Measurements from ENCODE around the gene POU2F3.

POU2F3 gene

GRCh38 chr11:120195601-120196320, 44.2 kb upstream of the POU2F3 start:
- no peak for TF ChIP-seq POLR2AphosphoS5 (IDR thresholded peaks at IDR 0.05; ENCODE audit: low read depth, low read length)
- no peak for TF ChIP-seq SIN3A (IDR thresholded peaks at IDR 0.05; ENCODE audit: borderline replicate concordance, insufficient read depth, low read length)
- TF ChIP-seq TAF1 (IDR thresholded peaks at IDR 0.05; ENCODE audit: borderline replicate concordance, insufficient read depth, low read length), result no peak
- no peak for TF ChIP-seq REST (IDR thresholded peaks at IDR 0.05; ENCODE audit: insufficient read depth in 1 of 2, low read depth in 2 of 2, low read length in 2 of 2)
- TF ChIP-seq FOXP2 (optimal IDR thresholded peaks at IDR 0.05; ENCODE audit: borderline replicate concordance, extremely low read depth, extremely low read length, insufficient read depth), result no peak

GRCh38 chr11:120196826-120197225, 43.1 kb upstream of the POU2F3 start:
- TF ChIP-seq REST (IDR thresholded peaks at IDR 0.05; ENCODE audit: insufficient read depth in 1 of 2, low read depth in 2 of 2, low read length in 2 of 2), result no peak
- no peak for TF ChIP-seq TAF1 (IDR thresholded peaks at IDR 0.05; ENCODE audit: borderline replicate concordance, insufficient read depth, low read length)
- no peak for TF ChIP-seq SIN3A (IDR thresholded peaks at IDR 0.05; ENCODE audit: borderline replicate concordance, insufficient read depth, low read length)
- TF ChIP-seq FOXP2 (optimal IDR thresholded peaks at IDR 0.05; ENCODE audit: borderline replicate concordance, extremely low read depth, extremely low read length, insufficient read depth), result no peak
- no peak for TF ChIP-seq POLR2AphosphoS5 (IDR thresholded peaks at IDR 0.05; ENCODE audit: low read depth, low read length)

GRCh38 chr11:120197251-120197891, 42.6 kb upstream of the POU2F3 start:
- no peak for TF ChIP-seq REST (IDR thresholded peaks at IDR 0.05; ENCODE audit: insufficient read depth in 1 of 2, low read depth in 2 of 2, low read length in 2 of 2)
- no peak for TF ChIP-seq FOXP2 (optimal IDR thresholded peaks at IDR 0.05; ENCODE audit: borderline replicate concordance, extremely low read depth, extremely low read length, insufficient read depth)
- no peak for TF ChIP-seq TAF1 (IDR thresholded peaks at IDR 0.05; ENCODE audit: borderline replicate concordance, insufficient read depth, low read length)
- TF ChIP-seq SIN3A (IDR thresholded peaks at IDR 0.05; ENCODE audit: borderline replicate concordance, insufficient read depth, low read length), result no peak
- TF ChIP-seq POLR2AphosphoS5 (IDR thresholded peaks at IDR 0.05; ENCODE audit: low read depth, low read length), result no peak

- TF ChIP-seq FOXP2 (optimal IDR thresholded peaks at IDR 0.05; ENCODE audit: borderline replicate concordance, extremely low read depth, extremely low read length, insufficient read depth) (no peak), REST (IDR thresholded peaks at IDR 0.05; ENCODE audit: insufficient read depth in 1 of 2, low read depth in 2 of 2, low read length in 2 of 2) (no peak), POLR2AphosphoS5 (IDR thresholded peaks at IDR 0.05; ENCODE audit: low read depth, low read length) (no peak), TAF1 (IDR thresholded peaks at IDR 0.05; ENCODE audit: borderline replicate concordance, insufficient read depth, low read length) (no peak), SIN3A (IDR thresholded peaks at IDR 0.05; ENCODE audit: borderline replicate concordance, insufficient read depth, low read length) (no peak)
These were observed 42.0 kb upstream of the POU2F3 start for GRCh38 chr11:120197977-120198376.
